ENCODE results near the gene COX17.
A peak's percentile ranks its signal among the peaks of the same experiment; 100 is the strongest.

COX17 gene

GRCh38 chr3:119664850-119665379 is 12.3 kb downstream of the COX17 start:
- peak overlapping the region; percentile 83 for H2BK5ac ChIP-seq (ENCODE audit: low read depth, low read length, poor library complexity)

GRCh38 chr3:119664370-119664769 is 12.8 kb downstream of the COX17 start:
- Histone ChIP-seq H2BK120ac (ENCODE audit: insufficient read depth, low read length, poor library complexity) (peak overlapping the region; percentile 82), H4K91ac (ENCODE audit: low read depth, low read length) (peak overlapping the region; percentile 92), H3K4ac (ENCODE audit: low read depth, low read length) (peak overlapping the region; percentile 42), H3K4me3 (ENCODE audit: low read depth, low read length) (no peak overlapping the region), H3K9ac (ENCODE audit: low read length) (no peak overlapping the region), H4K8ac (ENCODE audit: low read depth, low read length) (no peak overlapping the region), H4K12ac (ENCODE audit: low read depth, low read length) (no peak overlapping the region), H3K9me3 (ENCODE audit: insufficient read depth, low read depth, low read length) (no peaks in the 10 kb centered on the region), H3K4me1 (ENCODE audit: control insufficient read depth in 1 of 2, insufficient read depth in 2 of 2, low read length in 2 of 2) (peaks cover 21 to 26% of the 10 kb centered on the region in 2 experiments), H3K18ac (ENCODE audit: low read length) (no peak overlapping the region), H3K27me3 (ENCODE audit: insufficient read depth, low read length) (no peaks in the 10 kb centered on the region), H3K14ac (ENCODE audit: low read length) (no peak overlapping the region), H3K79me1 (ENCODE audit: low read length) (peaks cover 36% of the 10 kb centered on the region), H2BK12ac (ENCODE audit: low read length) (peak overlapping the region; percentile 94), H2AK5ac (ENCODE audit: low read length) (no peak overlapping the region), H3K23ac (ENCODE audit: low read length) (no peak overlapping the region), H2AFZ (ENCODE audit: insufficient read depth, low read length, poor library complexity) (no peak overlapping the region), H3K79me2 (ENCODE audit: control insufficient read depth, insufficient read depth, low read length, poor library complexity) (peaks cover 11% of the 10 kb centered on the region), H3K27ac (ENCODE audit: low read depth, low read length) (peak overlapping the region; percentile 18), H3K36me3 (ENCODE audit: control insufficient read depth in 1 of 2, insufficient read depth in 2 of 2, low read length in 2 of 2) (peaks cover 0 to 1% of the 10 kb centered on the region in 2 experiments), H3K4me2 (ENCODE audit: low read length) (no peak overlapping the region), H2BK5ac (ENCODE audit: low read depth, low read length, poor library complexity) (no peak overlapping the region)
- WGBS (ENCODE audit: extremely low coverage, insufficient coverage, insufficient read length), result no CpG with 5 or more reads among the region's 4 CpGs
- no peak for DNase-seq

More at GRCh38 chr3:119664850-119665379, 12.3 kb downstream of the COX17 start:
- Histone ChIP-seq H4K91ac (ENCODE audit: low read depth, low read length) (peak overlapping the region; percentile 79), H3K36me3 (ENCODE audit: control insufficient read depth in 1 of 2, insufficient read depth in 2 of 2, low read length in 2 of 2) (peaks cover 0 to 1% of the 10 kb centered on the region in 2 experiments), H3K27me3 (ENCODE audit: insufficient read depth, low read length) (no peaks in the 10 kb centered on the region), H4K12ac (ENCODE audit: low read depth, low read length) (no peak overlapping the region), H3K9ac (ENCODE audit: low read length) (no peak overlapping the region), H2BK120ac (ENCODE audit: insufficient read depth, low read length, poor library complexity) (peak overlapping the region; percentile 30), H2AFZ (ENCODE audit: insufficient read depth, low read length, poor library complexity) (no peak overlapping the region), H3K14ac (ENCODE audit: low read length) (peak overlapping the region; percentile 29), H3K4me1 (ENCODE audit: control insufficient read depth in 1 of 2, insufficient read depth in 2 of 2, low read length in 2 of 2) (peaks cover 16 to 22% of the 10 kb centered on the region in 2 experiments), H3K23ac (ENCODE audit: low read length) (no peak overlapping the region), H3K18ac (ENCODE audit: low read length) (peak overlapping the region; percentile 16), H3K4me3 (ENCODE audit: low read depth, low read length) (no peak overlapping the region), H2BK12ac (ENCODE audit: low read length) (no peak overlapping the region), H3K27ac (ENCODE audit: low read depth, low read length) (peak overlapping the region; percentile 87), H2AK5ac (ENCODE audit: low read length) (no peak overlapping the region), H3K4me2 (ENCODE audit: low read length) (no peak overlapping the region), H3K9me3 (ENCODE audit: insufficient read depth, low read depth, low read length) (no peaks in the 10 kb centered on the region), H4K8ac (ENCODE audit: low read depth, low read length) (no peak overlapping the region), H3K79me1 (ENCODE audit: low read length) (peaks cover 30% of the 10 kb centered on the region), H3K4ac (ENCODE audit: low read depth, low read length) (no peak overlapping the region), H3K79me2 (ENCODE audit: control insufficient read depth, insufficient read depth, low read length, poor library complexity) (peaks cover 7% of the 10 kb centered on the region)
- whole genome bisulfite sequencing (ENCODE audit: extremely low coverage, insufficient coverage, insufficient read length), result no CpG with 5 or more reads among the region's 4 CpGs
- no peak for DNase-seq

- H3K4me3 ChIP-seq (ENCODE audit: low read depth, low read length), result no peak overlapping the region
- H3K14ac ChIP-seq (ENCODE audit: low read length), result no peak overlapping the region
- no peak overlapping the region for H2BK5ac ChIP-seq (ENCODE audit: low read depth, low read length, poor library complexity)
- H3K9me3 ChIP-seq (ENCODE audit: insufficient read depth, low read depth, low read length), result no peaks in the 10 kb centered on the region
- H3K4me2 ChIP-seq (ENCODE audit: low read length), result no peak overlapping the region
- H4K8ac ChIP-seq (ENCODE audit: low read depth, low read length), result no peak overlapping the region
- H2AK5ac ChIP-seq (ENCODE audit: low read length), result no peak overlapping the region
- peak overlapping the region; percentile 56 for H2BK120ac ChIP-seq (ENCODE audit: insufficient read depth, low read length, poor library complexity)
- peaks cover 16% of the 10 kb centered on the region for H3K79me2 ChIP-seq (ENCODE audit: control insufficient read depth, insufficient read depth, low read length, poor library complexity)
- H2BK12ac ChIP-seq (ENCODE audit: low read length), result no peak overlapping the region
- H2AFZ ChIP-seq (ENCODE audit: insufficient read depth, low read length, poor library complexity), result no peak overlapping the region
- no peaks in the 10 kb centered on the region for H3K27me3 ChIP-seq (ENCODE audit: insufficient read depth, low read length)
- H3K36me3 ChIP-seq (ENCODE audit: control insufficient read depth in 1 of 2, insufficient read depth in 2 of 2, low read length in 2 of 2), result peaks cover 0 to 1% of the 10 kb centered on the region in 2 experiments
- peaks cover 40% of the 10 kb centered on the region for H3K79me1 ChIP-seq (ENCODE audit: low read length)
- DNase-seq, result no peak
- H3K18ac ChIP-seq (ENCODE audit: low read length), result no peak overlapping the region
- H3K23ac ChIP-seq (ENCODE audit: low read length), result no peak overlapping the region
- no peak overlapping the region for H3K4ac ChIP-seq (ENCODE audit: low read depth, low read length)
- no peak overlapping the region for H4K12ac ChIP-seq (ENCODE audit: low read depth, low read length)
- H4K91ac ChIP-seq (ENCODE audit: low read depth, low read length), result no peak overlapping the region
- H3K9ac ChIP-seq (ENCODE audit: low read length), result no peak overlapping the region
- no peak overlapping the region for H3K27ac ChIP-seq (ENCODE audit: low read depth, low read length)
- H3K4me1 ChIP-seq (ENCODE audit: control insufficient read depth in 1 of 2, insufficient read depth in 2 of 2, low read length in 2 of 2), result peaks cover 26 to 30% of the 10 kb centered on the region in 2 experiments
- no CpG with 5 or more reads among the region's 2 CpGs for WGBS (ENCODE audit: extremely low coverage, insufficient coverage, insufficient read length)
Observed at GRCh38 chr3:119663885-119664284, 13.3 kb downstream of the COX17 start.

- no peak for DNase-seq
- H4K91ac ChIP-seq (ENCODE audit: low read depth, low read length), result peak overlapping the region; percentile 88
- WGBS (ENCODE audit: extremely low coverage, insufficient coverage, insufficient read length), result no CpG with 5 or more reads among the region's 1 CpG
- H4K8ac ChIP-seq (ENCODE audit: low read depth, low read length), result no peak overlapping the region
- H3K79me2 ChIP-seq (ENCODE audit: control insufficient read depth, insufficient read depth, low read length, poor library complexity), result peaks cover 17% of the 10 kb centered on the region
- H3K4me2 ChIP-seq (ENCODE audit: low read length), result no peak overlapping the region
- peaks cover 44% of the 10 kb centered on the region for H3K79me1 ChIP-seq (ENCODE audit: low read length)
- H3K14ac ChIP-seq (ENCODE audit: low read length), result peak overlapping the region; percentile 79
- peak overlapping the region; percentile 91 for H2BK12ac ChIP-seq (ENCODE audit: low read length)
- no peak overlapping the region for H3K9ac ChIP-seq (ENCODE audit: low read length)
- peak overlapping the region; percentile 79 for H2AK5ac ChIP-seq (ENCODE audit: low read length)
- H3K36me3 ChIP-seq (ENCODE audit: control insufficient read depth in 1 of 2, insufficient read depth in 2 of 2, low read length in 2 of 2), result no peaks in the 10 kb centered on the region
- H3K4me3 ChIP-seq (ENCODE audit: low read depth, low read length), result no peak overlapping the region
- no peak overlapping the region for H2AFZ ChIP-seq (ENCODE audit: insufficient read depth, low read length, poor library complexity)
- H3K18ac ChIP-seq (ENCODE audit: low read length), result no peak overlapping the region
- peak overlapping the region; percentile 70 for H3K4ac ChIP-seq (ENCODE audit: low read depth, low read length)
- peak overlapping the region; percentile 67 for H2BK120ac ChIP-seq (ENCODE audit: insufficient read depth, low read length, poor library complexity)
- no peak overlapping the region for H4K12ac ChIP-seq (ENCODE audit: low read depth, low read length)
- H3K23ac ChIP-seq (ENCODE audit: low read length), result no peak overlapping the region
- peak overlapping the region; percentile 77 for H2BK5ac ChIP-seq (ENCODE audit: low read depth, low read length, poor library complexity)
- peaks cover 27 to 33% of the 10 kb centered on the region in 2 experiments for H3K4me1 ChIP-seq (ENCODE audit: control insufficient read depth in 1 of 2, insufficient read depth in 2 of 2, low read length in 2 of 2)
- H3K9me3 ChIP-seq (ENCODE audit: insufficient read depth, low read depth, low read length), result no peaks in the 10 kb centered on the region
- no peak overlapping the region for H3K27ac ChIP-seq (ENCODE audit: low read depth, low read length)
- H3K27me3 ChIP-seq (ENCODE audit: insufficient read depth, low read length), result no peaks in the 10 kb centered on the region
Observed at GRCh38 chr3:119662604-119663373, 14.4 kb downstream of the COX17 start.
